Panc1 (cell line): ENCODE results near the gene RNF208. TPM values are rescaled to one million over a fixed set of nuclear protein-coding genes. Genes with fewer than 3 reads are reported as not detected.
A peak's percentile ranks its signal among the peaks of the same experiment; 100 is the strongest.

ENCODE experiments used
- ATAC-seq: fragments of 200-7000 bp; cut with Tn5 transposase; 2 replicates; pipeline ENCODE4 v1.9.1; 2020; ENCODE audit warnings: mild to moderate bottlenecking, moderate library complexity
- BruUV-seq: library from RNA; stranded (reverse); fragments of 400-500 nt; replicated peaks from 2 replicates; lab custom pipeline; 2021; lab: Mats Ljungman, UMichigan
- CTCF ChIA-PET: fragments of 300-600 bp; sonication (Branson Sonifier 250); formaldehyde crosslinking; loops from one replicate; lab custom pipeline; 2022; ENCODE audit warnings: antibody characterized with exemption; lab: Charles Lee
- POLR2A ChIA-PET: fragments of 300-600 bp; sonication (Branson Sonifier 250); formaldehyde crosslinking; loops from one replicate; lab custom pipeline; 2022; ENCODE audit warnings: antibody characterized with exemption; lab: Charles Lee
- DNase-seq: peaks from one replicate; pipeline ENCODE4 v3.0.0-alpha.2; 2010; ENCODE audit warnings: low read depth, low spot score
- H3K27ac ChIP-seq: 2 replicates; pipeline ENCODE4 v1.5.1; 2011; ENCODE audit warnings: mild to moderate bottlenecking, low read length, inconsistent platforms
- H3K27me3 ChIP-seq: fragments of 200-500 bp; sonication (Bioruptor generic); 2 replicates; pipeline ENCODE4 v1.6.0; 2014; ENCODE audit warnings: low read length, inconsistent platforms; ENCODE audit not compliant: control insufficient read depth, insufficient read depth
- H3K36me3 ChIP-seq: fragments of 200-500 bp; sonication (Bioruptor generic); 2 replicates; pipeline ENCODE4 v1.5.1; 2014; ENCODE audit warnings: inconsistent platforms, mild to moderate bottlenecking, low read length, moderate library complexity; ENCODE audit not compliant: control insufficient read depth, insufficient read depth
- H3K4me1 ChIP-seq: 2 replicates; pipeline ENCODE4 v1.5.1; 2011; ENCODE audit warnings: inconsistent platforms, mild to moderate bottlenecking, low read length, moderate library complexity; ENCODE audit not compliant: control insufficient read depth, insufficient read depth
- H3K4me3 ChIP-seq, 2 experiments: 2 replicates each; pipeline ENCODE4 v1.5.1; 2011 to 2012; ENCODE audit warnings: low read depth in 2 of 2, low read length in 2 of 2, mild to moderate bottlenecking in 2 of 2, inconsistent platforms in 1 of 2, moderate library complexity in 1 of 2
- H3K9me3 ChIP-seq: fragments of 200-500 bp; sonication (Bioruptor generic); 2 replicates; pipeline ENCODE4 v1.5.1; 2014; ENCODE audit warnings: low read depth, mild to moderate bottlenecking, inconsistent platforms, low read length, moderate library complexity; ENCODE audit not compliant: control insufficient read depth, insufficient read depth
- POLR2AphosphoS5 ChIP-seq: IDR thresholded peaks from 2 replicates; pipeline ENCODE4 v1.6.1; 2012; ENCODE audit warnings: mild to moderate bottlenecking, low read depth, low read length, moderate library complexity
- SIN3A ChIP-seq: IDR thresholded peaks from 2 replicates; pipeline ENCODE4 v1.6.1; 2012; ENCODE audit warnings: low read depth, mild to moderate bottlenecking, low read length, moderate library complexity, borderline replicate concordance; ENCODE audit not compliant: insufficient read depth
- TCF7L2 ChIP-seq: IDR thresholded peaks from 2 replicates; pipeline ENCODE4 v1.6.1; 2011; ENCODE audit warnings: mild to moderate bottlenecking, low read depth, low read length, inconsistent platforms
- in situ Hi-C: cut with HindIII; loops from 2 replicates; pipeline ENCODE4 v1.10.0; 2016; ENCODE audit warnings: low sequenced_read_pairs, low pct_unique_long_range_greater_than_20kb
- intact Hi-C: fragments of 100-400 bp; cut with micrococcal nuclease; formaldehyde crosslinking; loops from one replicate; pipeline ENCODE4 v1.10.0; 2022; ENCODE audit not compliant: unreplicated experiment
- total RNA-seq: library from RNA; stranded (reverse); gene quantifications from one replicate; pipeline ENCODE4 v1.2.1, GENCODE V29; 2021; ENCODE audit not compliant: unreplicated experiment
- TF ChIP-seq, protein P1 (sequence below): fragments of 450-650 bp; IDR thresholded peaks from 2 replicates; pipeline ENCODE4 v1.5.1; 2017; ENCODE audit warnings: mild to moderate bottlenecking
- TF ChIP-seq, protein P2 (sequence below), 2 experiments: IDR thresholded peaks; 2 replicates each; pipeline ENCODE4 v1.6.1; 2011 to 2012; ENCODE audit warnings: low read depth in 2 of 2, control low read depth in 1 of 2, low read length in 1 of 2, mild to moderate bottlenecking in 1 of 2, moderate library complexity in 1 of 2; ENCODE audit not compliant: insufficient read depth in 1 of 2

The RNF208 gene
- total RNA-seq, 1 experiment from 2014 or later = 11.5 TPM

GRCh38 chr9:137191245-137191644 lies 30.8 kb downstream of the RNF208 start:
- no TSS peak for BruUV-seq
- intact Hi-C loops (no loop called here), in situ Hi-C loops (no loop called here)
- Histone ChIP-seq H3K36me3 (no peaks in the 10 kb centered on the region; the same call in 1 of the 2 replicates), H3K4me3 (no peak overlapping the region), H3K27me3 (no peaks in the 10 kb centered on the region), H3K4me1 (peaks cover 41% of the 10 kb centered on the region), H3K9me3 (no peaks in the 10 kb centered on the region), H3K27ac (no peak overlapping the region)
- DNase-seq = no peak
- CTCF ChIA-PET = interaction anchor here (0.7 kb wide), 1 partner anchor 28 kb away, joined by 5 read pairs; no protein-coding TSS in a partner anchor
- POLR2A ChIA-PET = interaction anchor here (0.7 kb wide), 1 partner anchor 127 kb away, joined by 5 read pairs; no protein-coding TSS in a partner anchor
- ATAC-seq = no peak
- TF ChIP-seq TCF7L2 = no peak
- TF ChIP-seq, protein P1, sequence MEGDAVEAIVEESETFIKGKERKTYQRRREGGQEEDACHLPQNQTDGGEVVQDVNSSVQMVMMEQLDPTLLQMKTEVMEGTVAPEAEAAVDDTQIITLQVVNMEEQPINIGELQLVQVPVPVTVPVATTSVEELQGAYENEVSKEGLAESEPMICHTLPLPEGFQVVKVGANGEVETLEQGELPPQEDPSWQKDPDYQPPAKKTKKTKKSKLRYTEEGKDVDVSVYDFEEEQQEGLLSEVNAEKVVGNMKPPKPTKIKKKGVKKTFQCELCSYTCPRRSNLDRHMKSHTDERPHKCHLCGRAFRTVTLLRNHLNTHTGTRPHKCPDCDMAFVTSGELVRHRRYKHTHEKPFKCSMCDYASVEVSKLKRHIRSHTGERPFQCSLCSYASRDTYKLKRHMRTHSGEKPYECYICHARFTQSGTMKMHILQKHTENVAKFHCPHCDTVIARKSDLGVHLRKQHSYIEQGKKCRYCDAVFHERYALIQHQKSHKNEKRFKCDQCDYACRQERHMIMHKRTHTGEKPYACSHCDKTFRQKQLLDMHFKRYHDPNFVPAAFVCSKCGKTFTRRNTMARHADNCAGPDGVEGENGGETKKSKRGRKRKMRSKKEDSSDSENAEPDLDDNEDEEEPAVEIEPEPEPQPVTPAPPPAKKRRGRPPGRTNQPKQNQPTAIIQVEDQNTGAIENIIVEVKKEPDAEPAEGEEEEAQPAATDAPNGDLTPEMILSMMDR = no peak
- TF ChIP-seq, protein P2, sequence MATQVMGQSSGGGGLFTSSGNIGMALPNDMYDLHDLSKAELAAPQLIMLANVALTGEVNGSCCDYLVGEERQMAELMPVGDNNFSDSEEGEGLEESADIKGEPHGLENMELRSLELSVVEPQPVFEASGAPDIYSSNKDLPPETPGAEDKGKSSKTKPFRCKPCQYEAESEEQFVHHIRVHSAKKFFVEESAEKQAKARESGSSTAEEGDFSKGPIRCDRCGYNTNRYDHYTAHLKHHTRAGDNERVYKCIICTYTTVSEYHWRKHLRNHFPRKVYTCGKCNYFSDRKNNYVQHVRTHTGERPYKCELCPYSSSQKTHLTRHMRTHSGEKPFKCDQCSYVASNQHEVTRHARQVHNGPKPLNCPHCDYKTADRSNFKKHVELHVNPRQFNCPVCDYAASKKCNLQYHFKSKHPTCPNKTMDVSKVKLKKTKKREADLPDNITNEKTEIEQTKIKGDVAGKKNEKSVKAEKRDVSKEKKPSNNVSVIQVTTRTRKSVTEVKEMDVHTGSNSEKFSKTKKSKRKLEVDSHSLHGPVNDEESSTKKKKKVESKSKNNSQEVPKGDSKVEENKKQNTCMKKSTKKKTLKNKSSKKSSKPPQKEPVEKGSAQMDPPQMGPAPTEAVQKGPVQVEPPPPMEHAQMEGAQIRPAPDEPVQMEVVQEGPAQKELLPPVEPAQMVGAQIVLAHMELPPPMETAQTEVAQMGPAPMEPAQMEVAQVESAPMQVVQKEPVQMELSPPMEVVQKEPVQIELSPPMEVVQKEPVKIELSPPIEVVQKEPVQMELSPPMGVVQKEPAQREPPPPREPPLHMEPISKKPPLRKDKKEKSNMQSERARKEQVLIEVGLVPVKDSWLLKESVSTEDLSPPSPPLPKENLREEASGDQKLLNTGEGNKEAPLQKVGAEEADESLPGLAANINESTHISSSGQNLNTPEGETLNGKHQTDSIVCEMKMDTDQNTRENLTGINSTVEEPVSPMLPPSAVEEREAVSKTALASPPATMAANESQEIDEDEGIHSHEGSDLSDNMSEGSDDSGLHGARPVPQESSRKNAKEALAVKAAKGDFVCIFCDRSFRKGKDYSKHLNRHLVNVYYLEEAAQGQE (IDR thresholded peaks at IDR 0.05; ENCODE audit: insufficient read depth in 1 of 2, low read depth in 2 of 2, low read length in 1 of 2) = no peak
- TF ChIP-seq SIN3A = no peak
- no peak for TF ChIP-seq POLR2AphosphoS5

DNA sequence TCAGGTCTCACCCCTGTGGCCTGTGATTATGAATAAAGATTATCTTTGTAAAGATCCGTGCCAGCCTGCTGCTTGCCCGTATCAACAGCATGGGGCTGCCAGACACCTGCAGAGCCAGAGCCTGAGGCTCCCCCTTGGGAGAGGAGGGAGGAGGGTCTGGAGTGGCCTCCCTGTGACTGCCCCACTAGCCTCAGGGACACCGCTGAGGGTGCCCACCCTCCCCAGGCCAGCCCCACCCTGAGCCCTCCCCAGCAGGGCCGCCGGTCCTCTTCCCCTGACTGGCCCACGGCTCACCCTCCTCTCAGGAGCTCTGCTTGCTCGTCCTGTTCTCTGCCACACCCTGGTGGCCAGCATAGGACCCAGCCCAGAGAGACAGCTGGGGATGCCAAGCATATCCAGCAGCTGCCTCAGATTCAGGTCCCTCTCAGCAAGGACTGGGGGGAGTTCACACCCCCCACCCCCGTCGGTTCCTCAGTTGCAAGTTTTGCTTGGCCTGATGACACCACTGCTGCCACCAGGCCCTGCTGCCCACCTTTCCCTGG lies 31.7 kb downstream of the RNF208 start:
- intact Hi-C loops (no loop called here), in situ Hi-C loops (no loop called here)
- Histone ChIP-seq H3K27me3 (no peaks in the 10 kb centered on the region), H3K9me3 (no peaks in the 10 kb centered on the region), H3K36me3 (no peaks in the 10 kb centered on the region; the same call in 1 of the 2 replicates), H3K27ac (no peak overlapping the region), H3K4me1 (peaks cover 37% of the 10 kb centered on the region), H3K4me3 (no peak overlapping the region)
- POLR2A ChIA-PET = interaction anchor here (0.5 to 0.7 kb wide), 2 partner anchors 11 to 16 kb away, joined by 3 to 4 read pairs; no protein-coding TSS in a partner anchor
- no peak for DNase-seq
- peak; percentile 36; the same call in 1 of the 2 replicates for ATAC-seq
- no peak for TF ChIP-seq TCF7L2
- TF ChIP-seq, protein P1 = peak; percentile 52; the same call in 1 of the 2 replicates
- no peak for TF ChIP-seq SIN3A
- TF ChIP-seq POLR2AphosphoS5 = no peak
- BruUV-seq = no TSS peak
- CTCF ChIA-PET = interaction anchor here (0.5 to 0.7 kb wide), 3 partner anchors 22 to 67 kb away, joined by 5 to 10 read pairs (median 5); no protein-coding TSS in a partner anchor
